ENCODE measurements around the gene CDC37.
"Not testable (repeated sequence)": the region's sequence is repeated elsewhere in the genome, so short reads cannot be mapped to it uniquely, and the experiment has no call there.

The CDC37 gene

DNA sequence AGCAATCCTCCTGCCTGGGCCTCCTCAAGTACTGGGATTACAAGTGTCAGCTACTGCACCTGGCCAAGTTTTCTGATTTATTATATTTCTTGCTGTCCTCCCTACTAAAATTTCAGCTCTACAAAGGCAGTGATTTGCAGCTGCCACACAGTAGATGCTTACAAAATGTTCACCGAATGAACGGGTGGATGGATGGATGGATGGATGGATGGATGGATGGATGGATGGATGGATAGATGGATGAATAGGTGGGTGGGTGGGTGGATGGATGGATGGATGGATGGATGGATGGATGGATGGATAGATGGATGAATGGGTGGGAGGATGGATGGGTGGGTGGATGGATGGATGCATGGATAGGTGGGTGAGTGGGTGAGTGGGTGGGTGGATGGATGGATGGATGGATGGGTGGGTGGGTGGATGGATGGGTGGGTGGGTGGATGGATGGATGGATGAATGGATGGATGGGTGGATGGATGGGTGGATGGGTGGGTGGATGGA is 26.2 kb downstream of the CDC37 start:
- H3K27me3 ChIP-seq (replicated peaks in 2 of 5; ENCODE audit: control insufficient read depth in 4 of 5, insufficient read depth in 5 of 5, low read length in 4 of 5); H3K9me3 ChIP-seq (ENCODE audit: control extremely low read depth in 1 of 5, control insufficient read depth in 4 of 5, insufficient read depth in 2 of 5, low read depth in 1 of 5, low read length in 4 of 5); POLR2A ChIA-PET; H3K4me3 ChIP-seq (ENCODE audit: control insufficient read depth in 1 of 7, extremely low read depth in 1 of 7, insufficient read depth in 4 of 7, low read depth in 2 of 7, low read length in 6 of 7); H3K27ac ChIP-seq (ENCODE audit: insufficient read depth in 1 of 2, low read depth in 1 of 2, low read length in 2 of 2, poor library complexity in 1 of 2, severe bottlenecking in 2 of 2); CTCF ChIA-PET; DNase-seq: not testable (repeated sequence)
- Histone ChIP-seq H3K36me3 (ENCODE audit: control insufficient read depth in 4 of 4, insufficient read depth in 4 of 4, low read length in 3 of 4) (peaks cover 0 to 25% (median 13%) of the 10 kb centered on the region in 4 experiments), H3K4me1 (ENCODE audit: control extremely low read depth in 1 of 4, control insufficient read depth in 4 of 4, insufficient read depth in 4 of 4, low read length in 3 of 4) (peaks cover 3 to 13% (median 12%) of the 10 kb centered on the region in 4 experiments)
- WGBS (ENCODE audit: insufficient coverage), result 100% methylated on average over 2 of the region's 2 CpGs

DNA sequence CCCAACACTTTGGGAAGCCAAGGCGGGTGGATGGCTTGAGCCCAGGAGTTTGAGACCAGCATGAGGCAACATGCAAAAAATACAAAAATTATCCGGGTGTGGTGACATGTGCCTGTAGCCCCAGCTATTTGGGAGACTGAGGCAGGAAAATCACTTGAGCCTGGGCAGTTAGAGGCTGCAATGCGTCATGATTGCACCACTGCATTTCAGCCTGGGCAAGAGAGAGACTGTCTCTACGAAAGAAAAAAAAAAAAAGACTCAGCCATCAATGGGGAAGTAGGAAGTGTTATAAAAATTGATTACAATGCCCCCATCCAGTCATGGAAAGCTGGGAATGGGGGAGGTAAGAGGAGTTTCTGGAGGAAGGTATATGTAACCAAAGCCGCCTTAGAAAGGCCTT is 28.4 kb downstream of the CDC37 start:
- ChIA-PET CTCF (interaction anchor here (0.7 to 1.4 kb wide), 4 partner anchors 14 to 115 kb away, joined by 3 to 4 read pairs (median 4); no protein-coding TSS in a partner anchor), POLR2A (interaction anchor here (0.7 kb wide), 1 partner anchor 54 kb away, joined by 3 read pairs; no protein-coding TSS in a partner anchor)
- Histone ChIP-seq H3K27me3 (replicated peaks in 2 of 5; ENCODE audit: control insufficient read depth in 4 of 5, insufficient read depth in 5 of 5, low read length in 4 of 5) (no peaks in the 10 kb centered on the region), H3K9me3 (ENCODE audit: control extremely low read depth in 1 of 5, control insufficient read depth in 4 of 5, insufficient read depth in 2 of 5, low read depth in 1 of 5, low read length in 4 of 5) (no peaks in the 10 kb centered on the region), H3K27ac (ENCODE audit: insufficient read depth in 1 of 2, low read depth in 1 of 2, low read length in 2 of 2, poor library complexity in 1 of 2, severe bottlenecking in 2 of 2) (no peak overlapping the region), H3K4me3 (ENCODE audit: control insufficient read depth in 1 of 7, extremely low read depth in 1 of 7, insufficient read depth in 4 of 7, low read depth in 2 of 7, low read length in 6 of 7) (no peak overlapping the region), H3K4me1 (ENCODE audit: control extremely low read depth in 1 of 4, control insufficient read depth in 4 of 4, insufficient read depth in 4 of 4, low read length in 3 of 4) (peaks cover 3 to 6% (median 5%) of the 10 kb centered on the region in 4 experiments), H3K36me3 (ENCODE audit: control insufficient read depth in 4 of 4, insufficient read depth in 4 of 4, low read length in 3 of 4) (peaks cover 2 to 37% (median 16%) of the 10 kb centered on the region in 4 experiments)
- no peak for DNase-seq
- 95% methylated on average over 4 of the region's 5 CpGs for WGBS (ENCODE audit: insufficient coverage)

- Histone ChIP-seq H3K36me3 (ENCODE audit: control insufficient read depth in 4 of 4, insufficient read depth in 4 of 4, low read length in 3 of 4) (peaks cover 13 to 51% (median 26%) of the 10 kb centered on the region in 4 experiments), H3K4me3 (ENCODE audit: control insufficient read depth in 1 of 7, extremely low read depth in 1 of 7, insufficient read depth in 4 of 7, low read depth in 2 of 7, low read length in 6 of 7) (no peak overlapping the region), H3K27me3 (replicated peaks in 2 of 5; ENCODE audit: control insufficient read depth in 4 of 5, insufficient read depth in 5 of 5, low read length in 4 of 5) (no peaks in the 10 kb centered on the region), H3K4me1 (ENCODE audit: control extremely low read depth in 1 of 4, control insufficient read depth in 4 of 4, insufficient read depth in 4 of 4, low read length in 3 of 4) (no peaks in the 10 kb centered on the region), H3K9me3 (ENCODE audit: control extremely low read depth in 1 of 5, control insufficient read depth in 4 of 5, insufficient read depth in 2 of 5, low read depth in 1 of 5, low read length in 4 of 5) (peaks cover 0 to 5% (median 0%) of the 10 kb centered on the region in 5 experiments), H3K27ac (ENCODE audit: insufficient read depth in 1 of 2, low read depth in 1 of 2, low read length in 2 of 2, poor library complexity in 1 of 2, severe bottlenecking in 2 of 2) (no peak overlapping the region)
- POLR2A ChIA-PET, result interaction anchor here (0.6 kb wide), 1 partner anchor 87 kb away, joined by 3 read pairs; no protein-coding TSS in a partner anchor
- DNase-seq, result no peak
- CTCF ChIA-PET, result interaction anchor here (1.3 to 2.5 kb wide), 4 partner anchors 16 to 105 kb away, joined by 3 to 7 read pairs (median 4); no protein-coding TSS in a partner anchor
- 100% methylated on average over 1 of the region's 3 CpGs for WGBS (ENCODE audit: insufficient coverage)
Measured at GRCh38 chr19:10372690-10373089, 30.7 kb downstream of the CDC37 start.

GRCh38 chr19:10368101-10368803 is 35.1 kb downstream of the CDC37 start:
- ChIA-PET POLR2A (interaction anchor here (0.7 kb wide), 1 partner anchor 112 kb away, joined by 4 read pairs; no protein-coding TSS in a partner anchor), CTCF (no interaction called here)
- WGBS (ENCODE audit: insufficient coverage), result 99% methylated on average over 12 of the region's 15 CpGs
- Histone ChIP-seq H3K4me3 (ENCODE audit: control insufficient read depth in 1 of 7, extremely low read depth in 1 of 7, insufficient read depth in 4 of 7, low read depth in 2 of 7, low read length in 6 of 7) (no peak overlapping the region), H3K4me1 (ENCODE audit: control extremely low read depth in 1 of 4, control insufficient read depth in 4 of 4, insufficient read depth in 4 of 4, low read length in 3 of 4) (no peaks in the 10 kb centered on the region), H3K27me3 (replicated peaks in 2 of 5; ENCODE audit: control insufficient read depth in 4 of 5, insufficient read depth in 5 of 5, low read length in 4 of 5) (no peaks in the 10 kb centered on the region), H3K36me3 (ENCODE audit: control insufficient read depth in 4 of 4, insufficient read depth in 4 of 4, low read length in 3 of 4) (peaks cover 15 to 73% (median 45%) of the 10 kb centered on the region in 4 experiments), H3K27ac (ENCODE audit: insufficient read depth in 1 of 2, low read depth in 1 of 2, low read length in 2 of 2, poor library complexity in 1 of 2, severe bottlenecking in 2 of 2) (no peak overlapping the region), H3K9me3 (ENCODE audit: control extremely low read depth in 1 of 5, control insufficient read depth in 4 of 5, insufficient read depth in 2 of 5, low read depth in 1 of 5, low read length in 4 of 5) (peaks cover 0 to 5% (median 0%) of the 10 kb centered on the region in 5 experiments)
- no peak for DNase-seq

GRCh38 chr19:10366950-10367512 is 36.3 kb downstream of the CDC37 start:
- POLR2A ChIA-PET; H3K4me1 ChIP-seq (ENCODE audit: control extremely low read depth in 1 of 4, control insufficient read depth in 4 of 4, insufficient read depth in 4 of 4, low read length in 3 of 4); H3K27ac ChIP-seq (ENCODE audit: insufficient read depth in 1 of 2, low read depth in 1 of 2, low read length in 2 of 2, poor library complexity in 1 of 2, severe bottlenecking in 2 of 2); H3K4me3 ChIP-seq (ENCODE audit: control insufficient read depth in 1 of 7, extremely low read depth in 1 of 7, insufficient read depth in 4 of 7, low read depth in 2 of 7, low read length in 6 of 7); DNase-seq; H3K27me3 ChIP-seq (replicated peaks in 2 of 5; ENCODE audit: control insufficient read depth in 4 of 5, insufficient read depth in 5 of 5, low read length in 4 of 5); H3K9me3 ChIP-seq (ENCODE audit: control extremely low read depth in 1 of 5, control insufficient read depth in 4 of 5, insufficient read depth in 2 of 5, low read depth in 1 of 5, low read length in 4 of 5): not testable (repeated sequence)
- CTCF ChIA-PET, result interaction anchor here (0.6 kb wide), 2 partner anchors 79 to 241 kb away, joined by 3 read pairs; no protein-coding TSS in a partner anchor
- WGBS (ENCODE audit: insufficient coverage), result 100% methylated on average over 4 of the region's 4 CpGs
- peaks cover 15 to 79% (median 49%) of the 10 kb centered on the region in 4 experiments for H3K36me3 ChIP-seq (ENCODE audit: control insufficient read depth in 4 of 4, insufficient read depth in 4 of 4, low read length in 3 of 4)

DNA sequence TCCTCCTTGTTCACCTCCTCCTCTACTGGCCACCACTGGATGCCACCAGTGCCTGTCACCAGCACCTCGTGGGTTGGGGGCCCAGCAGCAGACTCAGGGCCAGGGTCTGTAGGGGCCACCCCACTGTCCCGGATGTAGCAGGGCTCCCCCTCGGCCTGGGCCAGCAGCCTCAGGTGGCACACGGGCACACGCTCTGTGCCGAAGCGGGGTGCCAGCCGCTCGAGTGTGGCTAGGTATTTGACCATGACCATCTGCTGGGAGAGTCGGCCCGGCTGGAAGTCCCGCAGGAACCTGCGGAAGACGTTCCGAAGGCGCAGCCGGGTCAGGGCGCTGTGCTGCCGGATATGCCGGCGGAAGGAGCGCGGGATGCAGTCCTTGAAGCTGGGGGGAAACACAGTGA is 37.8 kb downstream of the CDC37 start:
- H3K27me3 ChIP-seq (replicated peaks in 2 of 5; ENCODE audit: control insufficient read depth in 4 of 5, insufficient read depth in 5 of 5, low read length in 4 of 5), result no peaks in the 10 kb centered on the region
- DNase-seq, result no peak
- H3K4me1 ChIP-seq (ENCODE audit: control extremely low read depth in 1 of 4, control insufficient read depth in 4 of 4, insufficient read depth in 4 of 4, low read length in 3 of 4), result no peaks in the 10 kb centered on the region
- H3K9me3 ChIP-seq (ENCODE audit: control extremely low read depth in 1 of 5, control insufficient read depth in 4 of 5, insufficient read depth in 2 of 5, low read depth in 1 of 5, low read length in 4 of 5), result peaks cover 0 to 5% (median 0%) of the 10 kb centered on the region in 5 experiments
- WGBS (ENCODE audit: insufficient coverage), result 99% methylated on average over 23 of the region's 23 CpGs
- no peak overlapping the region for H3K4me3 ChIP-seq (ENCODE audit: control insufficient read depth in 1 of 7, extremely low read depth in 1 of 7, insufficient read depth in 4 of 7, low read depth in 2 of 7, low read length in 6 of 7)
- H3K27ac ChIP-seq (ENCODE audit: insufficient read depth in 1 of 2, low read depth in 1 of 2, low read length in 2 of 2, poor library complexity in 1 of 2, severe bottlenecking in 2 of 2), result no peak overlapping the region
- H3K36me3 ChIP-seq (ENCODE audit: control insufficient read depth in 4 of 4, insufficient read depth in 4 of 4, low read length in 3 of 4), result peaks cover 19 to 85% (median 56%) of the 10 kb centered on the region in 4 experiments
- POLR2A ChIA-PET, result interaction anchor here (0.6 kb wide), 1 partner anchor 92 kb away, joined by 6 read pairs; no protein-coding TSS in a partner anchor
- CTCF ChIA-PET, result interaction anchor here (0.8 kb wide), 1 partner anchor 29 kb away, joined by 3 read pairs; no protein-coding TSS in a partner anchor

Data from common myeloid progenitor, CD34-positive (primary cell).